Activated CD8-positive, alpha-beta memory T cell treated with anti-CD3 and anti-CD28 coated beads, Interleukin-2, amount 50 U/mL, for 48 hours (primary cell): ENCODE results near the gene RGP1.
A peak's percentile ranks its signal among the peaks of the same experiment; 100 is the strongest.

ENCODE experiments used
- DNase-seq: peaks from one replicate; pipeline ENCODE4 v3.0.0-alpha.2; 2020

Gene RGP1

GRCh38 chr9:35746583-35746982 lies 2.5 kb upstream of the RGP1 start:
- DNase-seq = no peak

GRCh38 chr9:35748242-35748857 lies 737 bp upstream of the RGP1 start:
- DNase-seq = no peak

- peak; percentile 64 for DNase-seq
Observed at GRCh38 chr9:35749515-35750255, 598 bp downstream of the RGP1 start.

- no peak for DNase-seq
Observed at GRCh38 chr9:35750256-35750531, 1.1 kb downstream of the RGP1 start.

GRCh38 chr9:35753466-35753865 lies 4.4 kb downstream of the RGP1 start:
- DNase-seq = no peak

GRCh38 chr9:35754264-35754663 lies 5.2 kb downstream of the RGP1 start, which contains the start of gene MSMP:
Gene MSMP (minus strand): TSS chr9:35754276. CDS start chr9:35754129, 147 bp downstream.
- DNase-seq = no peak

- DNase-seq = no peak
Observed at GRCh38 chr9:35755071-35755470, 6.0 kb downstream of the RGP1 start.

- peak; percentile 89 for DNase-seq
Observed at GRCh38 chr9:35756275-35757225, 7.5 kb downstream of the RGP1 start.

GRCh38 chr9:35757226-35757891 lies 8.3 kb downstream of the RGP1 start:
- peak; percentile 71 for DNase-seq

GRCh38 chr9:35757892-35758275 lies 8.8 kb downstream of the RGP1 start:
- DNase-seq = no peak

GRCh38 chr9:35758475-35759050 lies 9.5 kb downstream of the RGP1 start:
- DNase-seq = no peak

- no peak for DNase-seq
Observed at GRCh38 chr9:35759795-35760194, 10.7 kb downstream of the RGP1 start.

GRCh38 chr9:35760651-35761050 lies 11.6 kb downstream of the RGP1 start:
- no peak for DNase-seq

GRCh38 chr9:35763181-35763580 lies 14.1 kb downstream of the RGP1 start:
- no peak for DNase-seq

GRCh38 chr9:35763803-35764202 lies 14.7 kb downstream of the RGP1 start:
- DNase-seq = no peak

- DNase-seq = no peak
Observed at GRCh38 chr9:35766997-35767396, 17.9 kb downstream of the RGP1 start.

- DNase-seq = no peak
Observed at GRCh38 chr9:35767458-35767857, 18.4 kb downstream of the RGP1 start.

GRCh38 chr9:35769763-35770162 lies 20.7 kb downstream of the RGP1 start:
- DNase-seq = no peak

- no peak for DNase-seq
Observed at GRCh38 chr9:35771075-35771433, 22.0 kb downstream of the RGP1 start.

GRCh38 chr9:35771534-35771933 lies 22.4 kb downstream of the RGP1 start:
- DNase-seq = no peak

GRCh38 chr9:35771943-35772342 lies 22.9 kb downstream of the RGP1 start:
- DNase-seq = no peak

- no peak for DNase-seq
Observed at GRCh38 chr9:35774907-35775635, 26.0 kb downstream of the RGP1 start.
